ENCODE measurements around the gene MST1.

- TF ChIP-seq CTCF (conservative IDR thresholded peaks at IDR 0.05; ENCODE audit: low read length) (no peak), EZH2phosphoT487 (IDR thresholded peaks at IDR 0.05; ENCODE audit: borderline replicate concordance, low read depth, low read length) (no peak)
Observed at GRCh38 chr3:49716691-49717210, 27.5 kb upstream of the MST1 start.

Measured in OCI-LY7 (cell line).